Measurements from ENCODE around the gene LRRC46. TPM values are rescaled to one million over a fixed set of nuclear protein-coding genes. Genes with fewer than 3 reads are reported as not detected.

LRRC46 gene
- total RNA-seq, 2 donors from 2014 or later, result 0.20 to 0.21 TPM

- DNase-seq, result no peak
- intact Hi-C loops (cut with DNase I), result no loop called here
- no peak overlapping the region for H3K4me3 ChIP-seq
- no peaks in the 10 kb centered on the region for H3K4me1 ChIP-seq
- no peaks in the 10 kb centered on the region for H3K9me3 ChIP-seq
- H3K27ac ChIP-seq, result no peak overlapping the region
- H3K27me3 ChIP-seq, result no peaks in the 10 kb centered on the region
- no peaks in the 10 kb centered on the region for H3K36me3 ChIP-seq
- no peak overlapping the region for H3K9ac ChIP-seq (ENCODE audit: low read depth in 2 of 2, low read length in 2 of 2)
- TF ChIP-seq CTCF (IDR thresholded peaks at IDR 0.05), result no peak
These were observed 33.3 kb downstream of the LRRC46 start for GRCh38 chr17:47864791-47865216.

DNA sequence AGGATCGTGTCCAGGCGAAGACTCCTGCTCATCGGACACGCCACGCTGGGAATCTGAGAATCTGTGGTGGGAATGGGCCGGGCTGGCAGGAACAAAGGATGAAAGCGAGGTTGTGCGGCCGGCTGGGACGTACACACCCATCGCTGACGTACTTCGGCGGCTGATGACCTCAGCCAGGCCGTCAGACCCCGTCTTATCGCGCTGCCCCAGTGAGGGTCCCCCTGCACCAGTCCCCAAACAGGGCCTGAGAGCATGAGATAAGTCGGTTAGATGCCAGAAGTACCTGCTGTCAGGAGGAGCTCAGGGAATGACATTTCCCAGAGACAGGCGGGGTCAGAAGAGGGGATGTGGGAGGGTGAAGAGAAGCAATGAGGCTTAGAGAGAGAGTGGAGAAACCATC is 35.5 kb downstream of the LRRC46 start:
- Histone ChIP-seq H3K4me3 (no peak overlapping the region), H3K9me3 (no peaks in the 10 kb centered on the region), H3K27ac (no peak overlapping the region), H3K36me3 (no peaks in the 10 kb centered on the region), H3K4me1 (no peaks in the 10 kb centered on the region), H3K27me3 (no peaks in the 10 kb centered on the region), H3K9ac (ENCODE audit: low read depth in 2 of 2, low read length in 2 of 2) (no peak overlapping the region)
- intact Hi-C loops (cut with DNase I), result no loop called here
- no peak for DNase-seq
- TF ChIP-seq CTCF (IDR thresholded peaks at IDR 0.05), result no peak

- H3K4me3 ChIP-seq, result no peak overlapping the region
- no peak for TF ChIP-seq CTCF (IDR thresholded peaks at IDR 0.05)
These were observed 36.5 kb downstream of the LRRC46 start for GRCh38 chr17:47867813-47868533.

DNA sequence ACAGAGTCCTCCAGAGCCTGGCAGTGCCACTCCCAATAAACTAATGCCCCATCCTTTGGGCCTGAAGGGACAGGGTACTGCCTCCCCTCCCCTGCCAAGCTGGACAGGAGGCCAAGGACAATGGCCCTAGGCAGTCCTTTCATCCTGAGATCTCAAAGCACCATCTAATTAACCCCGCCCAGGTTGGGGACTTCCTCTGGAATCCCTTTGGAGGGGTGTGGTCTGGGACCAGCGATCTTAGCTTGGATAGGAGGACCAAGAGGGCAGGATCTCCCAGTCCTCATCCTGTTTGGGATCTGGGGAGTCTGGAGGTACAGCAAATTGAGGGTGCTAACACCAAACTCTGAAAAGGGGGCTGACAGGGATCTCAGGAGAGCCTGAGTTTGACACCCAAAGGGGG is 37.6 kb downstream of the LRRC46 start:
- no peak for TF ChIP-seq CTCF (IDR thresholded peaks at IDR 0.05)
- no peaks in the 10 kb centered on the region for H3K4me1 ChIP-seq
- H3K4me3 ChIP-seq, result no peak overlapping the region
- H3K9ac ChIP-seq (ENCODE audit: low read depth in 2 of 2, low read length in 2 of 2), result no peak overlapping the region
- no peak overlapping the region for H3K27ac ChIP-seq
- no peaks in the 10 kb centered on the region for H3K9me3 ChIP-seq
- DNase-seq, result no peak
- no peaks in the 10 kb centered on the region for H3K36me3 ChIP-seq
- intact Hi-C loops (cut with DNase I), result no loop called here
- H3K27me3 ChIP-seq, result no peaks in the 10 kb centered on the region

More at GRCh38 chr17:47867813-47868533, 36.5 kb downstream of the LRRC46 start:
- intact Hi-C loops (cut with DNase I), result no loop called here
- H3K9me3 ChIP-seq, result no peaks in the 10 kb centered on the region
- H3K4me1 ChIP-seq, result no peaks in the 10 kb centered on the region
- H3K9ac ChIP-seq (ENCODE audit: low read depth in 2 of 2, low read length in 2 of 2), result no peak overlapping the region
- DNase-seq, result no peak
- no peak overlapping the region for H3K27ac ChIP-seq
- H3K27me3 ChIP-seq, result no peaks in the 10 kb centered on the region
- no peaks in the 10 kb centered on the region for H3K36me3 ChIP-seq

DNA sequence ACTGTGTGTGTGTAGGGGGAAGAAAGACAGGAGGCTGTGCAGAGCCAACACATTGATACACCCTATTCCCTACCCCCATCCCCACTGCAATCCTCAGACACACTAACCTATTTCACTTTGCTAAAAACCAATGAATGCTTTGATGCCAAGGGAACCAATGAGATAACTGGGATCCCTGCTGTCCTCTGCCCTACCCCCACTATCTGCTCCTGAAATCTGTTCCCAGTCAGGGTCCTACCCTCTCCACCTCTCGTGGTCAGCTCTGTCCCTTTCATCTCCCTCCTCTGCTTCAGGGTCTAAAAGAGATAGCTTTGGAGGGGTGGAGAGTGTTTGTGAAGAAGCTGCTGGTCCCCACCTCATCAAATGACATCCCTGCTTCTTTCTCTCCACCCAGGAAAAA is 38.6 kb downstream of the LRRC46 start:
- intact Hi-C loops (cut with DNase I), result no loop called here
- Histone ChIP-seq H3K9ac (ENCODE audit: low read depth in 2 of 2, low read length in 2 of 2) (no peak overlapping the region), H3K9me3 (no peaks in the 10 kb centered on the region), H3K27me3 (no peaks in the 10 kb centered on the region), H3K36me3 (no peaks in the 10 kb centered on the region), H3K4me1 (no peaks in the 10 kb centered on the region), H3K27ac (no peak overlapping the region), H3K4me3 (no peak overlapping the region)
- no peak for DNase-seq
- no peak for TF ChIP-seq CTCF (IDR thresholded peaks at IDR 0.05)

Measured in colonic mucosa (tissue), 4 donors.